Measurements from ENCODE around the gene SH2D2A.
"Not testable (repeated sequence)": the region's sequence is repeated elsewhere in the genome, so short reads cannot be mapped to it uniquely, and the experiment has no call there.

The SH2D2A gene

DNA sequence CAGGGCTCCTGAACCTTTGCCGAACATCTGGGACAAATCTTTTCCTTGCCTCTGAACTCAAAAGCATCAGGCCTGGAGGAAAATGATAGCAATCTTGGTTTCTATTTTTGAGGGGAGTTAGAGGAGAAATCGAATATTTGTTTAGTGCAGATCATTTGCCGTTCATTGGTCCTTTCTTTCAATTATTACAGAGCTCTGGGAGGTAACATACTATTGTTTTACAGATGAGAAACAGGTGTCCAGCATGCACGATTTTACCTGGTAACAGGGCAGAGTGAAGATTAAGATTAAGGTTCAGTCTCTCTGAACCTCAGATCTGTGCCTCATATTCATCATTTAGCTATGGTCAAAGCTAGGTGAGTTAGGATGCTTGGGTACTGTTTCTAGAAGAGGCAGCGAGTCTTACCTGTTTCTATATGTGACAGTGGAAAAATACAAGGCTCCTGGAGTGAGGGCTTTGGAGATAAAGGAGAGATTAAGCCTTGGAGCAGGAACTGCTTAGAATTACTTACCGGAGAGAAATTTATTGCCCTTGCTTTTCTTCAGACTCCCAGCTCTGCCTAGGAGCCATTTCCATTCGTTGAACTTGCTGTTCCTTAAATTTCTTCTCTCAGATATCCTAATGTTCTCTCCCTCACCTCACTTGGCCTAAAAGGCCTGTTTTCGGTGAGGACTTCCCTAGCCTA lies 47.9 kb downstream of the SH2D2A start:
- DNase-seq (ENCODE audit: low read depth): no peak

DNA sequence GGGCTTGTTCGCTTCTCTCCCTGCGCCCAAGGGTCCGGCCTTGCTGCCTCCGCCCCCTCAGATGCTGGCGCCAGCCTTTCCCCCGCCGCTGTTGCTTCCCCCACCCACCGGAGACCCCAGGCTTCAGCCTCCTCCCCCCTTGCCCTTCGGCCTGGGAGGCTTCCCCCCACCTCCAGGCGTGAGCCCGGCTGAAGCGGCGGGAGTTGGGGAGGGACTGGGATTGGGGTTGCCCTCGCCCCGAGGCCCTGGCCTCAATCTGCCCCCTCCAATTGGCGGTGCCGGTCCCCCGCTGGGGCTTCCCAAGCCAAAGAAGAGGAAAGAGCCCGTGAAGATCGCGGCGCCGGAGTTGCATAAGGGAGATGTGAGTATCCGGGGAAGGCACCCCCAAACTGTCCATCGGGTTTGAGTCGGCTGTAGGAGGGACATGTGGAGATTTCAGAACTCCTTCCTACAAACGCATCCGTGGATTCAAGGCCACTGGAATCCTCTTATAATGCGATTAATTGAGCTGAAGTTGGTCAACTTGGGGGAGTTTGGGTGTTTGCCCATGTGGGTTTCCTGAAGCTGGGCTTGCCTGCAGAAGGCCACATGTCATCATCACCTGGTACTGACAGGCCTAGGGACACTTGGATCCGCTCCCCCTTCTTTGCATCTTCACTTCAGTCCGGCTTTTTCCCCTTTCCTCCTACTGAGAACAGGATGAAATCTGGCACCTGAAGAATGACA lies 48.6 kb downstream of the SH2D2A start:
- peak; percentile 51 for DNase-seq (ENCODE audit: low read depth)

DNA sequence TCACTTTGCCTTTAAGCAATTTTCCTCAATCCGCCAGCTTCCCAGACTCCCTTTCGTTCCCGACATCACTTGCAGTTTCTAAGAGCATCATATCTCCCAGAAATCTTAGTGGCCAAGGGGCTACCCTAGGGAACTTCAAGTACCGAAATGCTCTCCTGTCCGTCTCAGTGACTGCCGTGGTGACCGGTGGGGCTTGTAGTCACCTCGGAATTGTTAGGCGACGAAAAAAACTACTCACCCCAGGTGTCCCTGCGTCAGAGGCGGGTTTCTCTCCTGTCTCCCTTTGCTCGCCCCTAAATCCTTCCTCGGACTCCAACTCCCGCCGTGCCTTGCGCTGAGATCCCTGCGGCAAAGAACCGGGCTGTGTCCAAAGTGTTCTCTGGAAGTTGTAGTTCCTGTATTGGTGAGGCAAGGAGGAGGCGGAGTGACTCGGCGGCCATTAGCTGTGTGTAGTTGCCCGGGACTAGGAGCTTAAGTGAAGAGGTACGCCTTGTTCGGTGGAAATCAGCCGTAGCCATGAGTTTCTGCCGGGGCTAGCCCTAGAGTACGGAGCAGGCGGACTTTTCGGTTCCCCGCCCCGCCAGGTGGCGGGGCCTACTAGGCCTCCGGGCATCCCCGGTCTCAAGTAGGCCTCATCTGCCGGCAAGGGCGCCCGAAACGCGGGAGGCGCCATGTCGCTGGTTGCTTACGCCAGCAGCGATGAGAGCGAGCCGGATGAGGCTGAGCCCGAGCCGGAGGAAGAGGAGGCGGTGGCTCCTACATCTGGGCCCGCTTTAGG lies 49.4 kb downstream of the SH2D2A start, which contains the start of gene PRCC:
Gene PRCC, plus strand, starts transcription at position 435 of the 778 bp plus-strand sequence. Its CDS starts 237 bp downstream, at position 672.
- peak; percentile 99 for DNase-seq (ENCODE audit: low read depth)

DNA sequence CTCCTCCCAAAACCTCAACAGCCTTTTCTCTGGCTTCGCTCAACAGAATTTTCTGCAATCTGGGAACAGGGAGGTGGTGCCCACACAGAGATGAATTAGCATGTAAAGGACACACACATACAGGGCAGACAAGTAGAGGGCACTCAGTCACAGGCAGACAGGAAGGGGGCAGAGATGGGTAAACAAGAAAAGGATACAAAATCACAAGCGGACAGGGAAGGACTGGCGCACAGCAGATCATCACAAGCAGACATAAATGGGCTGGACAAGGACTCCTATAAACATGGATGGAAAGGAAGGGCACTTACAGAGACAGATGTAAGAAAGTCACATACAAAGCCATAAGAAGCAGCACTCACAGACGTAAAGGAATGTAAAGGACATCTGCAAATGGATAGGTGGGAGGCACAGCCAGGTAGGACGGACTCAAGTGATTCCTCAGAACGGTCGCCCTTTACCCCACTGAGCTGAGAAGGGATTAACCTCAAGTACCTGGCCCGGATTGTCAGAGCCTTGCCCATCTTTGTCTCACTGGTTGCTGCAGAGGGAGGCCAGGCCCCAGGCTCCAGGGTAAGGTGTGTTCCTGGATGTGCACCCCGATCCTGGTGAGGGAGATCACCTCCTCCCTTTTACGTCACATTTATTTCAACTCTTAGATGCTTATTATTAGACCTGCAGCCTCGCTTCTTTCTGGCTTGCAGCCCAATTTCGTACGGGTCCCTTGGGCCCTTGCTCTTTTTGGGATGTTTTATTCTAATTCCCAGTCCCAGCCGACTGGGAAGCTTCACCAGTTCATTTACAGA lies 50.1 kb downstream of the SH2D2A start:
- peak; percentile 24 for DNase-seq (ENCODE audit: low read depth)

DNA sequence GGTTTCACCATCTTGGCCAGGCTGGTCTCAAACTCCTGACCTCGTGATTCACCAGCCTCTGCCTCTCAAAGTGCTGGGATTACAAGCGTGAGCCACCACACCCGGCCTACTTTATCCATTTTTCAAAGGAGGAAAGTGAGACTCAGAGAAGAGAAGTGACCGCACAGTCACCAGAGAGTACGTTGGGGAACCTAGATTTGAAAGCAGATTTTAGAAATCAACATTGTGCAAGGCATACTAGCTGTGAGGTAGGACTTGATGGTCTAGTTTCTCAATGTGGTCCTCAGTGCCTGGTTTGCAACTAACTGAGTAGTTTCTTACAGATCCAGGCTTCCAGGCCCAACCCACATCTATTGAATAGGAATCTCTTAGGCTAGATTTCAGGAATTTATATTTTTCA lies 51.0 kb downstream of the SH2D2A start:
- no peak for DNase-seq (ENCODE audit: low read depth)

DNA sequence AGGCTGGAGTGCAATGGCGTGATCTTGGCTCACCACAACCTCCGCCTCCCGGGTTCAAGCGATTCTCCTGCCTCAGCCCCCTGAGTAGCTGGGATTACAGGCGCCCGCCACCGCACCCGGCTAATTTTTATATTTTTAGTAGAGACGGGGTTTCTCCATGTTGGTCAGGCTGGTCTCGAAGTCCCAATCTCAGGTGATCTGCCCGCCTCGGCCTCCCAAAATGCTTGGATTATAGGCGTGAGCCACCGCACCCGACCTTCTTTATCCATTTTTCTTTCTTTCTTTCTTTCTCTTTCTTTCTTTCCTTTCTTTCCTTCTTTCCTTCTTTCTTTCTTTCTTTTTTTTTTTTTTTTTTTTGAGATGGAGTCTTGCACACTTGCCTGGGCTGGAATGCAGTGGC lies 51.5 kb downstream of the SH2D2A start:
- not testable (repeated sequence) for DNase-seq (ENCODE audit: low read depth)

DNA sequence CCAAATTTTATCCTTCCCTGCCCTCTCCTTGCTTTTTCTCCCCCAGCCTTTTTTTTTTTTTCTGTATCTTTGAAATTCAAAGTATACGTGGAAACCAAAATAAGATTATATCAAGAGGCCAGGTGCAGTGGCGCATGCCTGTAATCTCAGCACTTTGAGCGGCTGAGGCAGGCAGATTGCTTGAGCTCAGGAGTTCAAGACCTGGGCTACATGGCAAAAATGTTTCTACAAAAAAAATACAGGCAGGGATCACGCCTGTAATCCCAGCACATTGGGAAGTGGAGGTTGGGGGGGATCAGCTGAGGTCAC lies 55.9 kb downstream of the SH2D2A start:
- DNase-seq (ENCODE audit: low read depth): no peak

DNA sequence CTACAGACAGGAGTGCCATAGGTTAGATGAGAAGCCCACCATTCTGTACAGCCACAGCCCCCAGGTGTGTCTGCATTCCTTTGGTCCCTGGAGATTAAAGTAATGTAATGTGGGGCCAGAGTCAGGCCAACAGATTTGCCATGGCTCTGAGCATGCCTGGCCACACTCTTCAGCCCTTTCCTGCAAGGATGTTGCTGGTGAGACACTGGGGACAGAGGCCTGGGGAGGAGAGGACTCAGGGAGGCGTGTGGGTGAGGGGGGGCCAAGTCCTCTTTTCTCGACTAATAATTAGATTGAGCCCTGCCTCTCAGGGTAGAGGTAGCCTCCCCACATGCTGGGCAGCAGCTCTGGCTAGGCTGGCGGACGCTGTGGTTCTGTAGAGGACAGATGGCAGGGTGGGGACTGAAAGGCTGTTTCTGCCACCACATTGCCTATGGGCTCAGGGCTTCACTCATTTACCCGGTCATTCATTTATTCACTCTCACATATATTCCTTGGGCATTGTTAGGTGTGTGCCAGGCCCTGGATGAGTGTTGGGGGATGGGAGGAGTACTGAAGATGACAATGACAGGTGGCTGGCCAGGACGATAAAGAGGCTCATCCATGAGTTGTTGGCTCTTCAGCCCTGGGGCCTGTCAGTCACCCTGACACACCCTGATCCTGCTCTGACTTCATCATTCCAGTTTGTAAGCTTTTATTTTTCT lies 56.4 kb downstream of the SH2D2A start:
- DNase-seq (ENCODE audit: low read depth): no peak

DNA sequence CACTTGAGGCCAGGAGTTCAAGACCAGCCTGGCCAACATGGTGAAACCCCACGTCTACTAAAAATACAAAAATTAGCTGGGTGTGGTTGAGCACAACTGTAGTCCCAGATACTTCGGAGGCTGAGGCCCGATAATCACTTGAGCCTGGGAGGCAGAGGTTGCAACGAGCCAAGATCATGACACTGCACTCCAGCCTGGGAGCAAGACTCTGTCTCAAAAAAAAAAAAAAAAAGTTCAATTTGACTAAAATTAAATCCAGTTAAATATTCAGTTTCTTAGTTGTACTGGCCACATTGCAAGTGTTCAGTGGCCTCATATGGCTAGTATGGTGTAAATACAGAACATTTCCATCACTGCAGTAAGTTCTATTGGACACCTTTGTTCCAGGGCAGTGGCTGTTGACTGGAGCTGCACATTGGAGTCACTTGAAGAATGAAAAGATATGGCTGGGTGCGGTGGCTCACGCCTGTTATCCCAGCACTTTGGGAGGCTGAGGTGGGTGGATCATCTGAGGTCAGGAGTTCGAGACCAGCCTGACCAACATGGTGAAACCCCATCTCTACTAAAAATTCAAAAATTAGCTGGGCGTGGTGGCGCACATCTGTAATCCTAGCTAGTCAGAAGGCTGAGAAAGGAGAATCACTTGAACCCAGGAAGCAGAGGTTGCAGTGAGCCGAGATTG lies 58.9 kb downstream of the SH2D2A start:
- not testable (repeated sequence) for DNase-seq (ENCODE audit: low read depth)

DNA sequence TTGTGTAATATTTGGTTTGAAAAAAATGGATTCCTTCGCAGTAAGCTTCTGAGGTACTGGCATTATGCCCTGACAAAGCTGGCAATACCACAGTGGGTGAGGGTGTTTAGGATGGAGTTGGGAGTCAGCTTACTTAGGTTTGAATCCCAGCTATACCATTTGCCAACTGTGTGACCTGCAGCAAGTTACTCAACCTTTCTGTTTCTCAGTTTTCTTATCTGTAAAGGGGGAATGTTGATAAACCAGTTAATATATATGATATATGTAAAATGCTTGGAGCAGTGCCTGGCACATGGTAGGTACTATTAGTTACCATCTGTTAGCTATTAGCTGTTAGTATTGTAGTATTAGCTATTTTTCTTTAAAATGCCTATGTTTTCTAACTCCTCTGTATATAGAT lies 60.3 kb downstream of the SH2D2A start:
- DNase-seq (ENCODE audit: low read depth): no peak
